Measurements from ENCODE around the gene PCSK7.

GRCh38 chr11:117199916-117200812 lies 31.7 kb downstream of the PCSK7 start:
- TF ChIP-seq SREBF2 (IDR thresholded peaks at IDR 0.05; ENCODE audit: low read length) (no peak), POLR2AphosphoS5 (IDR thresholded peaks at IDR 0.05; ENCODE audit: low read length) (no peak), USF2 (IDR thresholded peaks at IDR 0.05; ENCODE audit: borderline replicate concordance, low read depth, low read length) (no peak), SP1 (IDR thresholded peaks at IDR 0.05; ENCODE audit: low read depth, low read length) (no peak), CREB1 (IDR thresholded peaks at IDR 0.05; ENCODE audit: low read depth) (no peak), CHD2 (IDR thresholded peaks at IDR 0.05; ENCODE audit: borderline replicate concordance, low read depth, low read length) (no peak), CTCF (IDR thresholded peaks at IDR 0.05 in 2 of 3, conservative IDR thresholded peaks at IDR 0.05 in 1 of 3; ENCODE audit: control insufficient read depth in 2 of 3, extremely low read depth in 1 of 3, insufficient read depth in 1 of 3, low read depth in 3 of 3, low read length in 3 of 3) (no peak), BHLHE40 (IDR thresholded peaks at IDR 0.05; ENCODE audit: borderline replicate concordance in 1 of 2, low read depth in 2 of 2, low read length in 1 of 2) (no peak)

Data from GM12878 (cell line).